HG02852 (cell line): ENCODE measurements around the gene STX19.

Experiments used
- ATAC-seq: cut with Tn5 transposase; IDR thresholded peaks from one replicate; pipeline ENCODE4 v1.9.1; 2021; ENCODE audit warnings: mild to moderate bottlenecking, moderate library complexity; ENCODE audit not compliant: unreplicated experiment

The STX19 gene

GRCh38 chr3:94036909-94037507, 8.6 kb upstream of the STX19 start:
- peak; percentile 84 for ATAC-seq

- ATAC-seq, result no peak
Measured at GRCh38 chr3:94026623-94027022, 1.8 kb downstream of the STX19 start.

- ATAC-seq, result no peak
Measured at GRCh38 chr3:94024385-94024784, 4.0 kb downstream of the STX19 start.

GRCh38 chr3:94020293-94020692, 8.1 kb downstream of the STX19 start:
- ATAC-seq, result no peak

GRCh38 chr3:94019659-94020058, 8.7 kb downstream of the STX19 start:
- no peak for ATAC-seq

- ATAC-seq, result no peak
Measured at GRCh38 chr3:94015025-94015424, 13.4 kb downstream of the STX19 start.

GRCh38 chr3:94012185-94012584, 16.2 kb downstream of the STX19 start:
- ATAC-seq, result no peak

GRCh38 chr3:94011233-94011711, 17.1 kb downstream of the STX19 start:
- ATAC-seq, result no peak

GRCh38 chr3:94009608-94010007, 18.8 kb downstream of the STX19 start:
- ATAC-seq, result no peak

- no peak for ATAC-seq
Measured at GRCh38 chr3:94008253-94008652, 20.1 kb downstream of the STX19 start.

GRCh38 chr3:94004301-94004910, 24.0 kb downstream of the STX19 start:
- peak; percentile 90 for ATAC-seq

- no peak for ATAC-seq
Measured at GRCh38 chr3:94001827-94002495, 26.4 kb downstream of the STX19 start.

- no peak for ATAC-seq
Measured at GRCh38 chr3:94001191-94001590, 27.2 kb downstream of the STX19 start.

- no peak for ATAC-seq
Measured at GRCh38 chr3:93994056-93994455, 34.3 kb downstream of the STX19 start.

- no peak for ATAC-seq
Measured at GRCh38 chr3:93992207-93992606, 36.2 kb downstream of the STX19 start.

GRCh38 chr3:93991631-93992030, 36.8 kb downstream of the STX19 start:
- ATAC-seq, result no peak

GRCh38 chr3:93989241-93989640, 39.2 kb downstream of the STX19 start:
- no peak for ATAC-seq

- no peak for ATAC-seq
Measured at GRCh38 chr3:93988764-93989163, 39.6 kb downstream of the STX19 start.

GRCh38 chr3:93988283-93988682, 40.1 kb downstream of the STX19 start:
- ATAC-seq, result no peak

- no peak for ATAC-seq
Measured at GRCh38 chr3:93984618-93985017, 43.8 kb downstream of the STX19 start.

GRCh38 chr3:93983408-93983807, 45.0 kb downstream of the STX19 start:
- ATAC-seq, result no peak

- no peak for ATAC-seq
Measured at GRCh38 chr3:93981649-93982048, 46.7 kb downstream of the STX19 start.
